ENCODE results near the gene CRYGA. TPM values are rescaled to one million over a fixed set of nuclear protein-coding genes. Genes with fewer than 3 reads are reported as not detected.

CRYGA gene, protein sequence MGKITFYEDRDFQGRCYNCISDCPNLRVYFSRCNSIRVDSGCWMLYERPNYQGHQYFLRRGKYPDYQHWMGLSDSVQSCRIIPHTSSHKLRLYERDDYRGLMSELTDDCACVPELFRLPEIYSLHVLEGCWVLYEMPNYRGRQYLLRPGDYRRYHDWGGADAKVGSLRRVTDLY
- total RNA-seq, result not detected

GRCh38 chr2:208163489-208163888 is at the start of gene CRYGA:
CRYGA (minus strand) TSS chr2:208163589; CDS start chr2:208163556, 33 bp downstream.
- Mint-ChIP-seq H3K27me3 (ENCODE audit: low read depth) (peaks cover 2% of the 10 kb centered on the region), H3K9me3 (no peaks in the 10 kb centered on the region), H3K4me1 (ENCODE audit: low read depth) (no peaks in the 10 kb centered on the region), H3K4me3 (no peak within 1 kb of the TSS), H3K36me3 (ENCODE audit: insufficient read depth) (no peaks in the 10 kb centered on the region)
- DNase-seq, result no peak
- no peak for ATAC-seq

- Mint-ChIP-seq H3K36me3 (ENCODE audit: insufficient read depth) (no peaks in the 10 kb centered on the region), H3K4me1 (ENCODE audit: low read depth) (peaks cover 2% of the 10 kb centered on the region), H3K9me3 (no peaks in the 10 kb centered on the region), H3K27me3 (ENCODE audit: low read depth) (no peaks in the 10 kb centered on the region), H3K4me3 (no peak overlapping the region)
- no peak for ATAC-seq
- no peak for DNase-seq
These were observed 47.5 kb upstream of the CRYGA start for GRCh38 chr2:208210688-208211451.

DNA sequence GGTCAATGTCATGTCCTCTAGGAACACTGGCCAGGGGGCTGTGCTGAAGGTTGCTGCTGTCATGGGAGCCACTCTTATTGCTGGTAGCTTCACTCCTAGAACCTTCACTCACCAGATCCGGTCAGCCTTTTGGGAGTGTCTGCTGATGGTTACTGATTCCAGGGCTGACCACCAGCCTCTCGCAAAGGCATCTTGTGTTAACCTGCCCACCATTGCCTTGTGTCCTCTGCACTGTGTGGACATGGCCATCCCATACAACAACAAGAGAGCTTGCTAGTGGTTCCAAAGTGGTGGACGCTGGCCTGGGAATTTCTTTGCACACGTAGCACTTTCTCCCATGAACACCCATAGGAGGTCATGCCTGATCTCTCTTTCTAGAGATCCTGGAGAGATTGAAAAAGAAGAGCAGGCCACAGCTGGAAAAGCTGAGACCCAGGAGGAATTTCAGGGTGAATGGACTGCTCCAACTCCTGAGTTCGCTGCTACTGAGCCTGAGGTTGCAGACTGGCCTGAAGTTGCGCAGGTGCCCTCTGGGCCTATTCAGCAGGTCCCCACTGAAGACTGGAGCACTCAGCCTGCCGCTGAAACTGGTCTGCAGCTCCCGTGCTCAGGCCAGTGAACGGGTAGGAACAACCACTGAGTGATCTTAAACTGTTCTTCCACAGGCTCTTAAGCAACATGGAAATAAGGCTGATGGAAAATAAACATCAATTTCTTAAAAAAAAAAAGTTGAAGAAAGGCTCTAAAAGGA is 45.1 kb upstream of the CRYGA start:
- no peak for ATAC-seq
- Mint-ChIP-seq H3K4me1 (ENCODE audit: low read depth) (peaks cover 2% of the 10 kb centered on the region), H3K27me3 (ENCODE audit: low read depth) (no peaks in the 10 kb centered on the region), H3K9me3 (no peaks in the 10 kb centered on the region), H3K4me3 (no peak overlapping the region), H3K36me3 (ENCODE audit: insufficient read depth) (no peaks in the 10 kb centered on the region)
- DNase-seq, result no peak

- Mint-ChIP-seq H3K4me3 (no peak overlapping the region), H3K4me1 (ENCODE audit: low read depth) (no peaks in the 10 kb centered on the region)
These were observed 44.4 kb upstream of the CRYGA start for GRCh38 chr2:208207769-208208168.

GRCh38 chr2:208204166-208204565 is 40.8 kb upstream of the CRYGA start:
- H3K4me1 Mint-ChIP-seq (ENCODE audit: low read depth), result no peaks in the 10 kb centered on the region
- no peaks in the 10 kb centered on the region for H3K9me3 Mint-ChIP-seq
- ATAC-seq (no peak), DNase-seq (no peak)
- H3K27me3 Mint-ChIP-seq (ENCODE audit: low read depth), result no peaks in the 10 kb centered on the region
- no peak overlapping the region for H3K4me3 Mint-ChIP-seq
- no peaks in the 10 kb centered on the region for H3K36me3 Mint-ChIP-seq (ENCODE audit: insufficient read depth)

More at GRCh38 chr2:208207769-208208168, 44.4 kb upstream of the CRYGA start:
- ATAC-seq (no peak), DNase-seq (no peak)
- Mint-ChIP-seq H3K9me3 (no peaks in the 10 kb centered on the region), H3K27me3 (ENCODE audit: low read depth) (no peaks in the 10 kb centered on the region), H3K36me3 (ENCODE audit: insufficient read depth) (no peaks in the 10 kb centered on the region)

- Mint-ChIP-seq H3K4me3 (no peak overlapping the region), H3K36me3 (ENCODE audit: insufficient read depth) (no peaks in the 10 kb centered on the region), H3K4me1 (ENCODE audit: low read depth) (no peaks in the 10 kb centered on the region), H3K27me3 (ENCODE audit: low read depth) (peaks cover 3% of the 10 kb centered on the region), H3K9me3 (no peaks in the 10 kb centered on the region)
- DNase-seq (no peak), ATAC-seq (no peak)
These were observed 32.1 kb upstream of the CRYGA start for GRCh38 chr2:208195531-208195930.

GRCh38 chr2:208192611-208193236 is 29.3 kb upstream of the CRYGA start:
- H3K9me3 Mint-ChIP-seq, result no peaks in the 10 kb centered on the region
- H3K4me3 Mint-ChIP-seq, result no peak overlapping the region

GRCh38 chr2:208189810-208190503 is 26.6 kb upstream of the CRYGA start, which contains the start of gene C2orf80:
C2orf80 (minus strand) TSS chr2:208190030; CDS start chr2:208186986, 3,044 bp downstream.
- Mint-ChIP-seq H3K27me3 (ENCODE audit: low read depth) (peaks cover 2% of the 10 kb centered on the region), H3K4me3 (no peak within 1 kb of the TSS), H3K36me3 (ENCODE audit: insufficient read depth) (no peaks in the 10 kb centered on the region), H3K4me1 (ENCODE audit: low read depth) (no peaks in the 10 kb centered on the region), H3K9me3 (no peaks in the 10 kb centered on the region)
- no peak for ATAC-seq
- DNase-seq, result no peak

More at GRCh38 chr2:208192611-208193236, 29.3 kb upstream of the CRYGA start:
- DNase-seq (no peak), ATAC-seq (no peak)
- Mint-ChIP-seq H3K36me3 (ENCODE audit: insufficient read depth) (no peaks in the 10 kb centered on the region), H3K27me3 (ENCODE audit: low read depth) (peaks cover 3% of the 10 kb centered on the region), H3K4me1 (ENCODE audit: low read depth) (no peaks in the 10 kb centered on the region)

- Mint-ChIP-seq H3K4me1 (ENCODE audit: low read depth) (no peaks in the 10 kb centered on the region), H3K36me3 (ENCODE audit: insufficient read depth) (no peaks in the 10 kb centered on the region), H3K27me3 (ENCODE audit: low read depth) (peaks cover 6% of the 10 kb centered on the region), H3K9me3 (no peaks in the 10 kb centered on the region), H3K4me3 (no peak overlapping the region)
- ATAC-seq (no peak), DNase-seq (no peak)
These were observed 25.9 kb upstream of the CRYGA start for GRCh38 chr2:208189069-208189809.

GRCh38 chr2:208186893-208187292 is 23.5 kb upstream of the CRYGA start:
- no peak overlapping the region for H3K4me3 Mint-ChIP-seq
- ATAC-seq, result no peak
- peaks cover 14% of the 10 kb centered on the region for H3K27me3 Mint-ChIP-seq (ENCODE audit: low read depth)
- no peaks in the 10 kb centered on the region for H3K4me1 Mint-ChIP-seq (ENCODE audit: low read depth)
- no peak for DNase-seq
- no peaks in the 10 kb centered on the region for H3K36me3 Mint-ChIP-seq (ENCODE audit: insufficient read depth)
- no peaks in the 10 kb centered on the region for H3K9me3 Mint-ChIP-seq

- no peak overlapping the region for H3K4me3 Mint-ChIP-seq
- no peaks in the 10 kb centered on the region for H3K36me3 Mint-ChIP-seq (ENCODE audit: insufficient read depth)
- H3K4me1 Mint-ChIP-seq (ENCODE audit: low read depth), result no peaks in the 10 kb centered on the region
- no peak for DNase-seq
- no peaks in the 10 kb centered on the region for H3K9me3 Mint-ChIP-seq
- H3K27me3 Mint-ChIP-seq (ENCODE audit: low read depth), result peaks cover 14% of the 10 kb centered on the region
- ATAC-seq, result no peak
These were observed 23.1 kb upstream of the CRYGA start for GRCh38 chr2:208186465-208186864.

DNA sequence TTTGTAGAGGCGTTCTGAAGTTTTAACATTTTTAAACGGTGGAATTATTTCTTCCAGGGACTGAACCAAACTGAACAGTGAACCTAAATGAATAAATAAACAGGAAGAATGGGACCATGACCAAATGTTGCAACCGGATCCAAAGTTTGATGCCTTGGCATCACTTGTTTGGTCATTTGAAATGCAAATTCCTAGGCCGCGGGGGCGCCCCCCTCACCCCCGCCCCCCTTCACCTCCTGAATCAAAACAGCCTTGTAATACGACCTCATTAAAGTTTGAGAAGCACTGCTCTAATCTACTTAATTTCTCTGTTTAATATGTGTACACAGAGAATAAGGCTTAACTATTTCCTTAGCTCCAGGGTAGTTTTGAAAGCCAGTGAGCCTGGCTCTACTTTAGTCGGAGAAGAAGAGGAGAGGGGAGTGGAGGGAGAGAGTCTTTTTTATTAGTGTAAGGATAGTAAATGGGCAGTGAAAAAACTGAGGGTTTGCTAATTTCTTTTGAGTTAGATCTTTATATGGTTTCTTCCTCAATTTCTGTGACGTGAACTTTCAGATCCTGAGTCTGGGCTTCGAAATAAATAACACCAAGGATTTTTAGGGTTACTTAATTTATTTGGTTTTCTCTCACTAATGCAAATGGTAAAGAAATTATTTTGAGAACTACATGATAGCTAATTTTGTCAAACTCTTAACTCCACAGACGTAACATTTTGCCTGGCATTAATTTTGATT is 20.8 kb upstream of the CRYGA start:
- no peaks in the 10 kb centered on the region for H3K9me3 Mint-ChIP-seq
- H3K36me3 Mint-ChIP-seq (ENCODE audit: insufficient read depth), result no peaks in the 10 kb centered on the region
- ATAC-seq (no peak), DNase-seq (no peak)
- no peaks in the 10 kb centered on the region for H3K4me1 Mint-ChIP-seq (ENCODE audit: low read depth)
- no peak overlapping the region for H3K4me3 Mint-ChIP-seq
- peaks cover 14% of the 10 kb centered on the region for H3K27me3 Mint-ChIP-seq (ENCODE audit: low read depth)

DNA sequence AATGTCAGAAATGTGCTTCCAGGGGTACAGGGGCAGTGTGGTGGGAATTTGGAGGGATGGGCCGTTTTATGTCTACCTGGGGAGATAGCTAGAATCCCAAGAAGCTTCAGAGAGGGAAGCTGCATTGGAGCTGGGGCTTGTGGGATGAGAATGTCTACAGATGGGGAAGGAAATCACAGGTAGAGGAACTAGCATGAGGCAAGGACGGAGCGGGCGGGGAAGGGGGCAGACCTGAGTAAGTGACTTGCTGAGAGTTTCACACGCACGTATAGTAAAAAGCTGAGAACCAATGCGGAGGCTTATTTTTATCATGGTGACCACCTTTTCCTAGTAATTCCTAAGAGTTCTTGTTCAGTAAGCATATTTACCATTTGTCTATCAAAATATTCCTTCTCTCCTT is 20.1 kb upstream of the CRYGA start:
- DNase-seq, result no peak
- peaks cover 14% of the 10 kb centered on the region for H3K27me3 Mint-ChIP-seq (ENCODE audit: low read depth)
- no peak overlapping the region for H3K4me3 Mint-ChIP-seq
- H3K36me3 Mint-ChIP-seq (ENCODE audit: insufficient read depth), result no peaks in the 10 kb centered on the region
- H3K9me3 Mint-ChIP-seq, result no peaks in the 10 kb centered on the region
- no peak for ATAC-seq
- no peaks in the 10 kb centered on the region for H3K4me1 Mint-ChIP-seq (ENCODE audit: low read depth)
